ENCODE data around the gene TICAM1. TPM values are rescaled to one million over a fixed set of nuclear protein-coding genes. Genes with fewer than 3 reads are reported as not detected.
A peak's percentile ranks its signal among the peaks of the same experiment; 100 is the strongest.

Gene TICAM1
- total and polyA plus RNA-seq, 7 donors, result 3.9 to 49.0 (median 5.3) TPM

- Histone ChIP-seq H3K27ac (no peak overlapping the region), H3K36me3 (no peaks in the 10 kb centered on the region), H3K4me1 (peaks cover 0 to 18% (median 15%) of the 10 kb centered on the region in 4 donors), H3K27me3 (no peaks in the 10 kb centered on the region), H3K9me3 (no peaks in the 10 kb centered on the region), H3K4me3 (no peak overlapping the region)
- DNase-seq, result no peak
- intact Hi-C loops (cut with DNase I), result loop anchor here (2.0 to 5.0 kb wide), 2 partner anchors 93 to 157 kb away; partner anchors contain the start of gene KDM4B
- WGBS, 2 donors, result 87 to 94% methylated on average over 3 of the region's 3 CpGs
- TF ChIP-seq POLR2AphosphoS5 (IDR thresholded peaks at IDR 0.05), result no peak
- TF ChIP-seq CTCF (IDR thresholded peaks at IDR 0.05), result no peak
- no peak for TF ChIP-seq EP300 (IDR thresholded peaks at IDR 0.05)
- no peak for TF ChIP-seq POLR2A (IDR thresholded peaks at IDR 0.05)
Observed at GRCh38 chr19:4873930-4874329, 42.4 kb upstream of the TICAM1 start.

GRCh38 chr19:4871711-4872110 is 40.2 kb upstream of the TICAM1 start:
- Histone ChIP-seq H3K27ac (no peak overlapping the region), H3K4me3 (no peak overlapping the region), H3K27me3 (no peaks in the 10 kb centered on the region), H3K9me3 (no peaks in the 10 kb centered on the region), H3K4me1 (peaks cover 0 to 13% (median 4%) of the 10 kb centered on the region in 4 donors), H3K36me3 (no peaks in the 10 kb centered on the region)
- DNase-seq, result no peak
- WGBS, 2 donors, result 61 to 89% methylated on average over 6 of the region's 6 CpGs
- intact Hi-C loops (cut with DNase I), result loop anchor here (1.0 to 5.0 kb wide), 3 partner anchors 41 to 159 kb away; partner anchors contain the start of gene KDM4B
- TF ChIP-seq EP300 (IDR thresholded peaks at IDR 0.05), result no peak
- no peak for TF ChIP-seq POLR2AphosphoS5 (IDR thresholded peaks at IDR 0.05)

GRCh38 chr19:4870025-4870700 is 38.7 kb upstream of the TICAM1 start:
- peaks cover 0 to 19% (median 8%) of the 10 kb centered on the region in 4 donors for H3K4me1 ChIP-seq
- intact Hi-C loops (cut with DNase I), result loop anchor here (5.0 kb wide), 1 partner anchor 97 kb away; the partner anchor contains the start of gene KDM4B
- H3K9me3 ChIP-seq, result no peaks in the 10 kb centered on the region
- H3K27ac ChIP-seq, result no peak overlapping the region
- no peaks in the 10 kb centered on the region for H3K36me3 ChIP-seq
- DNase-seq, result no peak
- H3K27me3 ChIP-seq, result no peaks in the 10 kb centered on the region
- TF ChIP-seq EP300 (IDR thresholded peaks at IDR 0.05) (no peak), CTCF (IDR thresholded peaks at IDR 0.05) (no peak), POLR2A (IDR thresholded peaks at IDR 0.05) (no peak), POLR2AphosphoS5 (IDR thresholded peaks at IDR 0.05) (no peak)
- H3K4me3 ChIP-seq, result no peak overlapping the region
- 58 to 70% methylated on average over 10 of the region's 10 CpGs for WGBS, 2 donors

GRCh38 chr19:4868286-4868834 is 36.8 kb upstream of the TICAM1 start:
- H3K4me3 ChIP-seq, result peak overlapping the region in 3 of 4 donors; percentile 55 to 94 (median 92)
- no peak for TF ChIP-seq CTCF (IDR thresholded peaks at IDR 0.05)
- H3K4me1 ChIP-seq, result peaks cover 0 to 19% (median 8%) of the 10 kb centered on the region in 4 donors
- no peaks in the 10 kb centered on the region for H3K27me3 ChIP-seq
- no peak for DNase-seq
- WGBS, 2 donors, result 28 to 61% methylated on average over 10 of the region's 10 CpGs
- intact Hi-C loops (cut with DNase I), result loop anchor here (10.0 kb wide), 1 partner anchor 144 kb away; the partner anchor contains the start of gene DPP9
- no peaks in the 10 kb centered on the region for H3K36me3 ChIP-seq
- peak overlapping the region in 2 of 4 donors; percentile 89 for H3K27ac ChIP-seq
- H3K9me3 ChIP-seq, result no peaks in the 10 kb centered on the region

GRCh38 chr19:4867534-4868285 is 36.2 kb upstream of the TICAM1 start, which contains the start of gene PLIN3:
TSS of gene PLIN3 (minus strand) at chr19:4867667. CDS start at chr19:4861394, 6,273 bp downstream.
- Histone ChIP-seq H3K4me1 (peaks cover 0 to 19% (median 8%) of the 10 kb centered on the region in 4 donors), H3K9me3 (no peaks in the 10 kb centered on the region), H3K27ac (peak within 1 kb of the TSS; percentile 83 to 89 (median 88)), H3K4me3 (peak within 1 kb of the TSS; percentile 55 to 94 (median 84)), H3K36me3 (peaks cover 0 to under 1% (median 0%) of the 10 kb centered on the region in 4 donors), H3K27me3 (no peaks in the 10 kb centered on the region)
- TF ChIP-seq EP300 (IDR thresholded peaks at IDR 0.05) (no peak), POLR2A (IDR thresholded peaks at IDR 0.05) (peak in 1 of 2 donors; percentile 49), POLR2AphosphoS5 (IDR thresholded peaks at IDR 0.05) (peak; percentile 57 to 81 (median 73)), CTCF (IDR thresholded peaks at IDR 0.05) (no peak)
- intact Hi-C loops (cut with DNase I), result loop anchor here (10.0 kb wide), 1 partner anchor 143 kb away; the partner anchor contains the start of gene DPP9
- 1 to 3% methylated on average over 46 of the region's 46 CpGs for WGBS, 2 donors
- peak; percentile 99 for DNase-seq

Measured in sigmoid colon (tissue), 7 donors.